Activated CD8-positive, alpha-beta T cell treated with anti-CD3 and anti-CD28 coated beads for 36 hours (primary cell): ENCODE measurements around the gene DAB2IP. TPM values are rescaled to one million over a fixed set of nuclear protein-coding genes. Genes with fewer than 3 reads are reported as not detected.
"Not testable (repeated sequence)": the region's sequence is repeated elsewhere in the genome, so short reads cannot be mapped to it uniquely, and the experiment has no call there.

Experiments
- ATAC-seq: fragments of 200-7000 bp; cut with Tn5 transposase; one replicate; pipeline ENCODE4 v1.10.0; 2021; ENCODE audit warnings: mild to moderate bottlenecking, moderate library complexity
- CTCF ChIA-PET: fragments of 350-600 bp; sonication (Branson Sonifier 250); formaldehyde crosslinking; loops from one replicate; lab custom pipeline; 2021; ENCODE audit warnings: antibody characterized with exemption; lab: Charles Lee
- POLR2A ChIA-PET: fragments of 350-600 bp; sonication (Branson Sonifier 250); formaldehyde crosslinking; loops from one replicate; lab custom pipeline; 2021; ENCODE audit warnings: antibody characterized with exemption; lab: Charles Lee
- DNase-seq: peaks from one replicate; pipeline ENCODE4 v3.0.0-alpha.2; 2020
- H3K27ac Mint-ChIP-seq: one replicate; pipeline ENCODE4 v1.8.0; 2021; ENCODE audit warnings: mild to moderate bottlenecking, mixed read lengths
- H3K27me3 Mint-ChIP-seq: one replicate; pipeline ENCODE4 v1.8.0; 2021; ENCODE audit warnings: mixed read lengths
- H3K36me3 Mint-ChIP-seq: one replicate; pipeline ENCODE4 v1.8.0; 2021; ENCODE audit warnings: low read depth, mixed read lengths
- H3K4me1 Mint-ChIP-seq: one replicate; pipeline ENCODE4 v1.8.0; 2021; ENCODE audit warnings: low read depth, mixed read lengths
- H3K4me3 Mint-ChIP-seq: one replicate; pipeline ENCODE4 v1.8.0; 2021; ENCODE audit warnings: mild to moderate bottlenecking, moderate library complexity, mixed read lengths
- H3K9me3 Mint-ChIP-seq: one replicate; pipeline ENCODE4 v1.8.0; 2021; ENCODE audit warnings: mixed read lengths
- CTCF ChIP-seq: fragments of 200-600 bp; IDR thresholded peaks from one replicate; pipeline ENCODE4 v1.8.0; 2022; ENCODE audit warnings: antibody characterized with exemption, mild to moderate bottlenecking
- intact Hi-C: fragments of 100-400 bp; cut with micrococcal nuclease; formaldehyde crosslinking; loops from one replicate; pipeline ENCODE4 v1.10.0; 2022
- total RNA-seq, 2 experiments: library from RNA; stranded (reverse); gene quantifications; one replicate each; pipeline ENCODE4 v1.2.3, GENCODE V29; 2021

The DAB2IP gene
- total RNA-seq, 2 experiments from 2014 or later = 0.54 to 1.5 TPM

- intact Hi-C loops = no loop called here
- peaks cover 8% of the 10 kb centered on the region for H3K4me1 Mint-ChIP-seq
- peaks cover 3% of the 10 kb centered on the region for H3K27me3 Mint-ChIP-seq
- no peaks in the 10 kb centered on the region for H3K9me3 Mint-ChIP-seq
- H3K36me3 Mint-ChIP-seq = no peaks in the 10 kb centered on the region
- TF ChIP-seq CTCF = no peak
- ATAC-seq = no peak
- no peak overlapping the region for H3K27ac Mint-ChIP-seq
- no peak for DNase-seq
- no peak overlapping the region for H3K4me3 Mint-ChIP-seq
- CTCF ChIA-PET = no interaction called here
- POLR2A ChIA-PET = no interaction called here
Measured at GRCh38 chr9:121786998-121787422, 135.6 kb downstream of the DAB2IP start.

- ChIA-PET CTCF (interaction anchor here (0.7 kb wide), 1 partner anchor 54 kb away, joined by 3 read pairs; no protein-coding TSS in a partner anchor), POLR2A (no interaction called here)
- intact Hi-C loops = no loop called here
- no peak for DNase-seq
- H3K27me3 Mint-ChIP-seq = peaks cover 3% of the 10 kb centered on the region
- peaks cover 5% of the 10 kb centered on the region for H3K4me1 Mint-ChIP-seq
- H3K9me3 Mint-ChIP-seq = no peaks in the 10 kb centered on the region
- no peaks in the 10 kb centered on the region for H3K36me3 Mint-ChIP-seq
- no peak overlapping the region for H3K27ac Mint-ChIP-seq
- no peak for ATAC-seq
- no peak for TF ChIP-seq CTCF
- no peak overlapping the region for H3K4me3 Mint-ChIP-seq
Measured at GRCh38 chr9:121788686-121789366, 137.4 kb downstream of the DAB2IP start.

GRCh38 chr9:121790841-121791240 lies 139.4 kb downstream of the DAB2IP start:
- Mint-ChIP-seq H3K4me3 (no peak overlapping the region), H3K36me3 (no peaks in the 10 kb centered on the region), H3K4me1 (no peaks in the 10 kb centered on the region), H3K27me3 (peaks cover 3% of the 10 kb centered on the region), H3K27ac (no peak overlapping the region), H3K9me3 (no peaks in the 10 kb centered on the region)
- no peak for TF ChIP-seq CTCF
- ChIA-PET CTCF (no interaction called here), POLR2A (no interaction called here)
- intact Hi-C loops = no loop called here
- ATAC-seq = no peak
- DNase-seq = no peak

- CTCF ChIA-PET, H3K27me3 Mint-ChIP-seq, intact Hi-C loops, H3K4me3 Mint-ChIP-seq, H3K36me3 Mint-ChIP-seq, H3K27ac Mint-ChIP-seq, DNase-seq, POLR2A ChIA-PET, H3K4me1 Mint-ChIP-seq, H3K9me3 Mint-ChIP-seq, ATAC-seq: not testable (repeated sequence)
Measured at GRCh38 chr9:121792476-121792875, 141.0 kb downstream of the DAB2IP start.

GRCh38 chr9:121794334-121794733 lies 142.9 kb downstream of the DAB2IP start:
- intact Hi-C loops, H3K36me3 Mint-ChIP-seq, ATAC-seq, DNase-seq, H3K4me1 Mint-ChIP-seq, CTCF ChIA-PET, POLR2A ChIA-PET, H3K27me3 Mint-ChIP-seq, H3K27ac Mint-ChIP-seq, H3K9me3 Mint-ChIP-seq, H3K4me3 Mint-ChIP-seq: not testable (repeated sequence)

- no peak for ATAC-seq
- ChIA-PET POLR2A (no interaction called here), CTCF (no interaction called here)
- H3K4me1 Mint-ChIP-seq = no peaks in the 10 kb centered on the region
- H3K27me3 Mint-ChIP-seq = peaks cover 3% of the 10 kb centered on the region
- intact Hi-C loops = no loop called here
- H3K4me3 Mint-ChIP-seq = no peak overlapping the region
- H3K27ac Mint-ChIP-seq = no peak overlapping the region
- DNase-seq = no peak
- no peak for TF ChIP-seq CTCF
- H3K9me3 Mint-ChIP-seq = no peaks in the 10 kb centered on the region
- no peaks in the 10 kb centered on the region for H3K36me3 Mint-ChIP-seq
Measured at GRCh38 chr9:121797081-121797480, 145.6 kb downstream of the DAB2IP start.
